Suppressor macrophage treated with lipopolysaccharide for 4 hours (primary cell): Measurements from ENCODE around the gene BOD1.

ENCODE experiments used
- DNase-seq: peaks from one replicate; pipeline ENCODE4 v3.0.0-alpha.2; 2020

BOD1 gene

GRCh38 chr5:173640156-173640804 is 23.8 kb upstream of the BOD1 start:
- DNase-seq = no peak

GRCh38 chr5:173638126-173639040 is 21.9 kb upstream of the BOD1 start:
- DNase-seq = no peak

GRCh38 chr5:173637340-173637739 is 20.9 kb upstream of the BOD1 start:
- DNase-seq = no peak

- no peak for DNase-seq
Observed at GRCh38 chr5:173634465-173634983, 18.1 kb upstream of the BOD1 start.

GRCh38 chr5:173633304-173633703 is 16.9 kb upstream of the BOD1 start:
- DNase-seq = no peak

GRCh38 chr5:173631478-173631877 is 15.0 kb upstream of the BOD1 start:
- DNase-seq = no peak

GRCh38 chr5:173630724-173631365 is 14.4 kb upstream of the BOD1 start:
- DNase-seq = no peak

GRCh38 chr5:173629628-173630027 is 13.2 kb upstream of the BOD1 start:
- no peak for DNase-seq

- no peak for DNase-seq
Observed at GRCh38 chr5:173628501-173628900, 12.1 kb upstream of the BOD1 start.

GRCh38 chr5:173627860-173628392 is 11.5 kb upstream of the BOD1 start:
- no peak for DNase-seq

GRCh38 chr5:173627271-173627670 is 10.8 kb upstream of the BOD1 start:
- DNase-seq = no peak

GRCh38 chr5:173626505-173626820 is 10.0 kb upstream of the BOD1 start:
- no peak for DNase-seq

GRCh38 chr5:173625673-173626504 is 9.4 kb upstream of the BOD1 start:
- peak; percentile 23 for DNase-seq

GRCh38 chr5:173625261-173625660 is 8.8 kb upstream of the BOD1 start:
- peak; percentile 29 for DNase-seq

- peak; percentile 21 for DNase-seq
Observed at GRCh38 chr5:173624282-173624681, 7.8 kb upstream of the BOD1 start.

GRCh38 chr5:173623789-173624188 is 7.3 kb upstream of the BOD1 start:
- DNase-seq = no peak

GRCh38 chr5:173623296-173623771 is 6.9 kb upstream of the BOD1 start:
- DNase-seq = no peak

GRCh38 chr5:173622183-173623047 is 6.0 kb upstream of the BOD1 start:
- no peak for DNase-seq

- DNase-seq = no peak
Observed at GRCh38 chr5:173620784-173621183, 4.3 kb upstream of the BOD1 start.

- DNase-seq = peak; percentile 69
Observed at GRCh38 chr5:173618927-173619519, 2.6 kb upstream of the BOD1 start.
